NT2/D1 (cell line): Measurements from ENCODE around the gene OR56A3.

ENCODE experiments used
- YY1 ChIP-seq: IDR thresholded peaks from 2 replicates; pipeline ENCODE4 v1.6.1; 2011; ENCODE audit not compliant: insufficient read length, insufficient read depth
- ZNF274 ChIP-seq: IDR thresholded peaks from 2 replicates; pipeline ENCODE4 v1.6.1; 2011; ENCODE audit warnings: mild to moderate bottlenecking, low read depth, low read length

DNA sequence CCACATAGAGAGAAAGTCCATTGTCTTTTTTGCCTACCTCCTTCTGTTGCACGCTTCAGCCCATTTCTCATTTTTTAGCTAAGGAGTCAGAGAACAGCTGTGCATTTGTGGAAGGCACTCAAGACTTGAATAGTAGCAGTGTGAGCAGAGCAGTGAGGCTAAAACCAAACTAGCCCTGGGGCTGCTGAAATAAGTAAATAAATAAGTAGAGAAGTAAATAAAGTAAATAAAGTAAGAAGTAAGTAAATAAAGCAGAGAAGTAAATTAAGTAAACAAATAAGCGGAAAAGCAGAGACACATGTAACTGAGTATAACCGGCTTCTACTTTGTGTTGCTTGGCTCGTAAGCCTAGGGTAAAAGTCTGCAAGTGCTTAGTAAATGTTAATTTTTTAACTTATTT is 47.2 kb downstream of the OR56A3 start:
- TF ChIP-seq ZNF274 (no peak), YY1 (no peak)
